GM19035 (cell line): ENCODE measurements around the gene TBC1D17.
A peak's percentile ranks its signal among the peaks of the same experiment; 100 is the strongest.

ENCODE experiments used
- ATAC-seq: cut with Tn5 transposase; IDR thresholded peaks from one replicate; pipeline ENCODE4 v1.9.1; 2021; ENCODE audit not compliant: unreplicated experiment

The TBC1D17 gene

GRCh38 chr19:49890349-49891311 is 13.1 kb downstream of the TBC1D17 start:
- no peak for ATAC-seq

- ATAC-seq: no peak
These were observed 13.9 kb downstream of the TBC1D17 start for GRCh38 chr19:49891393-49891792.

- ATAC-seq: no peak
These were observed 15.2 kb downstream of the TBC1D17 start for GRCh38 chr19:49892716-49893115.

- ATAC-seq: no peak
These were observed 16.6 kb downstream of the TBC1D17 start for GRCh38 chr19:49894011-49894664.

DNA sequence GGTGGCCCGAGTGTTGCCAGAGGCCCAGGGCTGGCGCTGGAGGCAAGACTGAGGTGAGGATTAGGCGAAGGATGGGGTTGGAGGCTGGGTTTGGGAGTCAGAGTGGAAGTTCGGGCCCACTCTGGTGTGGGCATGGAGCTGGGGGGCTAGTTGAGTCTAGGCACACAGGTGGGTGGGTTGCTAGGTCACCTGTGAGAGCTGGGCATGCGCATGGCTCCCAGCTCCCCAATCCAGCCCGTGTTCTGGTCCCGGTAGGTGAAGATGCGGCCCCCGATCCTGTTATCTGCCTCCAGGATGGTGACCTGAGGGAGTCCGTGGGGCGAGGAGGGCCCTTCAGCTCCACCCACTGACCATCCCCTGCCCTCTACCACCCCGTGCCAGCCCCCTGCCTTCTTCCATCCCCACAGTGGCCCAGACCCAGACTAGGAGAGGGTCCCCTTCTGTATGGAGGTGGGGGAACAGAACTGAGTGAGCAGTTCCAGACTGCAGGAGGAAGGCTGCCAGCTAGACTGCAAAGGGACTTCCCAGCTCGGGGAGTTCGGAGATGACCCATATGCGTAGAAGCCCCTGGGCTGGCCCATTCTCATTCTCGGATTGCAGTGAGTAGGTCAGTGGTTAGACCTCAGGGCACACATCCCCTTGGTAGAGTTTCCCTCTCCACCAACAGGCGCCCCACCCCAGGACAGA is 17.5 kb downstream of the TBC1D17 start:
- no peak for ATAC-seq

DNA sequence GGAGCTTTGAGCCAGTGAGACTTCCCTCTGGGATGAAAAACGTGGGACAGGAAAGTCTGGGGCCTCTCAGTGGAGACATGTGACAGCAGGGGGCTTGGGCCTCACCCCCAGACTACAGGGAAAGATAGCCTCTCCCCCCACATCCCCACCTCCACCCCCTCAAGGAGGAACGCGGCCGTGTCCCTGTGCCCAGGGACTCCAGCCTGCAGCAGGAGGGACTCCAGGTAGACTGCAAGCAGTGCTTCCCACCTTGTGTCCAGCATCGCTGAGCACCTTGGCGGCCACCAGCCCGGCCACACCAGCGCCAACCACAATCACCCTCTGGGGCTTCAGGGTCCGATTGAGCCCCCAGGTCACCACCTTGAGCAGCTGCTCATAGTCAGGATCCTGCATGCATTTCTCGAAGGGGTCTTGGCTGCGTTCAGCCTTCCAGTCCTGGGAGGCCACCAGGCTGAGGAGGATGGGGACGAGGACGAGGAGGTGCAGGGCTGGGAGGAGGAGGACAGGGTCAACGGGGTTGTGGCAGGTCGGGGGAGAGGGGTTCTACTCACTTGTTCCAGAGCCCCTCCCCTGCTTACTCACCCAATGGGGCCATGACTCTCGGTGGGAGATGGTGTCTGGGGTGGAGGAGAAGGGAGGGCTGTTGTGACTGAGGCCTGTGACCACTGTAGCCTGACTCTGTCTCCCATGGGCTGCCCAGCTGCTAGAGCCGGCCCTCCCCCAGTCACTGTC is 18.2 kb downstream of the TBC1D17 start:
- ATAC-seq: no peak

- ATAC-seq: peak; percentile 50
These were observed 19.5 kb downstream of the TBC1D17 start, which contains the start of gene IL4I1 for GRCh38 chr19:49896863-49897621. Gene IL4I1 (minus strand): TSS chr19:49896887. CDS start chr19:49896160, 727 bp downstream.

DNA sequence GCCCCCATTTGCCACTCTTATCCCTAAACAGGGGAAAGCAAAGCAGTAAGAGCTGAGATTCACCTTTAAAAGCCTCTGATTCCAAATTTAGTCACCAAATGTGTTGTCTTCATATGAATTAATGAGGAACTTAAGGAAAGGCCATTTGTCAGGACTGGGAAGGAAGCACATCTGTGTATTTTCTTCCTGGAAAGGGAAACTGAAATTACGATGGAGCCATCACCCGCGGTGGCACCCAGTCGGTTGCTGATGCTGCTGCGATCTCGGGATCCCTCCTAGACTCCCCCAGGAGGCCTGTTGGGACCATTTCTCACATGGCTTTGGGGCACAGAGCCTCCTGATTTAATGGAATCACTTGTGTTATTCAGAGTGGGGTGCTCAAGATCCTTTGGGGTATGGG is 26.6 kb downstream of the TBC1D17 start:
- no peak for ATAC-seq

DNA sequence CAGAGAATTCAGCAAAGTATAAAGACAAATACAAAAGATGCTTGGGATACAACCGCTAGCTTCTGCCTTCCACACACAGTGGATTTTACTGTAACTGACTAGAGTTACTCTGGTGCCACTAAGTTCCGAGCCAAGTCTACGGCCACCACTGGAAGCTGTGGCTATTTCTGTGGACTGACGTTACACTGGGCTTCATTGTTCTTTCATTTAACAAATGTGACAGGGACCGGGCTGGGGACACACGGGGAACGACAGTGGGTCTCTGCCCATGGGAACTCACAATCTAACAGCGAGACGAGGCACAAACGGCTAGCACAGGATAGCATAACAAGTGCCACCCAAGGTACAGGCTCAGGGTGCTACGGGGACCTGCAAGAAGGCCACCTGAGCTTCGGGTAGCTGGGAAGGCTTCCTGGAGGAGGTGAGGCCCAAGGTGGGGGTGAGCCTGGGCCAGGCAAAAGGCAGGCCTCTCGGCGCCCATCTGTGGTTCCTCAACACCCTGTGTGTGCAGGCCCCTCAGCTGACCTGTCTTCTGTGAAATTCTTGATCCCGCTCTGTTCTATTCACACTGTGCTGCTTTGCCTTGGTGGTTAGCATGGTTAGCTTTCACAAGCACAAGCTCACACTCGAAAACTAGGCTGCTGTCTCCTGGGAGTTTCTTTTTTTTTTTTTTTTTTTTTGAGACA is 29.5 kb downstream of the TBC1D17 start:
- ATAC-seq: no peak

- no peak for ATAC-seq
These were observed 30.4 kb downstream of the TBC1D17 start for GRCh38 chr19:49907745-49908446.

- no peak for ATAC-seq
These were observed 31.2 kb downstream of the TBC1D17 start for GRCh38 chr19:49908480-49909420.

- no peak for ATAC-seq
These were observed 32.7 kb downstream of the TBC1D17 start for GRCh38 chr19:49910179-49910578.

DNA sequence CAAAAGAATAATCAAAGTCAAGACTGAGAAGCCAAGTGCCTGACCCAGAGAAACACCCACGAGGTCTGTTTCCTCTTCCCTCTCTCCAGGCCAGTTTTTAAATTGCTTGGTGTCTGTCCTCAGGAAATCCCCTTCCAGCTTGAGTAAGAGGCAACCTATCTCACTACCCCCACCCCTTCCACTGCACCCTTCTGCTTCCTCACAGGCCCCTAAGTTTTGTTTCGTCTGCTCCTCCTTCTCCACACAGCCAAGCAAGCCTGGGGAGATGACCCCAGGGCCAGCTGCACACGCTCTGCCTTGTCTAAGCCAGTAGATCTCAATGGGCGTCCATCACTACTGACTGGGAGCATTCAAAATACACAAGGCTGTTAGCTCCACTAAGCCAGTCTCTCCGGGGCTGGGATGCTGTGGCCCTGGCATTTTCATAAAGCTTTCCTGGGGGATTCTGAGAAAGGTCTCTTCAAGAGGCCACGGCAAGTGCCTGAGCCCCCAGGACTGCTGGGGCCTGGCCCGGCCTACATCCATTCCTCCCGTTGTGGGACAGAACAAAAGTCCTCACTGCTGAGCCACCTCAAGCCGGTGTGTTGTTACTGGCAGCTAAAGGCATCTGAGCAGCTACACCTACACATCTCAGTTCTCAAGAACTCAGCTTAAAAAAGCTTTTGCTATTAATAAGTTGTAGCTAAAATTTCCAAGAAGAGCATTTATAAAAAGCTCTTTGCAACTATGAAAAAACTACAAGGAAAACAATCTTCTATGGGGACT is 34.1 kb downstream of the TBC1D17 start:
- no peak for ATAC-seq

- no peak for ATAC-seq
These were observed 35.6 kb downstream of the TBC1D17 start for GRCh38 chr19:49912965-49913685.

DNA sequence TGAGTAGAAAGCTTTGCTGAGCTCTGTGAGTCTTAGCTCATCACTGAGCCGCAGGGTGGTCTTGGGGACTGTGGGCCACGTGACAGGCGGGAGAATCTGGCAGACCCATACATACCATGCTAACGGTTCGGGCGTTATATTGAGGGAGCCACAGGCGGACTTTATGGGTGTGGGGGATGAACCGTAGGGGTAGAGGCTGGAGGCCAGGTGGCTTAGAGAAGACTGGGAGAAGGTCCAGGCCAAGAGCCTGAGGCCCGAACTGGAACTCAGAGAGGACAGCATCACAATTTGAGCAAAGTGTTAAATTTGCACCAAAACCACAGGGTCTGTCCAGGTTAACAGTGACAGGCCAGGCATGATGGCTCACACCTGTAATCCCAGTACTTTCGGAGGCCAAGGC is 36.2 kb downstream of the TBC1D17 start:
- no peak for ATAC-seq

DNA sequence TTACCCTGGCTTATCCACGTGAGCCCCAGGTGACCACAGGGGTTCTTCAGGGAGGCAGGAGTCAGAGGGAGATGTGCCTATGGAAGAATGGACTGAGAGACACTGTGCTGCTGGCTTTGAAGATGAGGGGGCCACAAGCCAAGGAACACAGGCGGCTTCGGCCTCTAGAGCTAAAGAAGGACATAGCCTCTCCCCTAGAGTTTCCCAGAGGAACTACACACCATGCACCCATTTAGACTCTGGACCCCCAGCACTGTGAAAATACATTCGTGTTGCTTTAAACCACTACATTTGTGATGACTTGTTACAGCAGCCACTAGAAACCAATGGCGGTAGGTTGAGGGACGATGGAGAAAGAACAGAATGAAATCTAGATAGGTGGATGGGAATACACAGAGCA is 37.8 kb downstream of the TBC1D17 start:
- ATAC-seq: no peak
